Measurements from ENCODE around the gene SPP1. TPM values are rescaled to one million over a fixed set of nuclear protein-coding genes. Genes with fewer than 3 reads are reported as not detected.

Gene SPP1
- total RNA-seq, 4 donors from 2014 or later, result 43.3 to 2,902 (median 151) TPM

DNA sequence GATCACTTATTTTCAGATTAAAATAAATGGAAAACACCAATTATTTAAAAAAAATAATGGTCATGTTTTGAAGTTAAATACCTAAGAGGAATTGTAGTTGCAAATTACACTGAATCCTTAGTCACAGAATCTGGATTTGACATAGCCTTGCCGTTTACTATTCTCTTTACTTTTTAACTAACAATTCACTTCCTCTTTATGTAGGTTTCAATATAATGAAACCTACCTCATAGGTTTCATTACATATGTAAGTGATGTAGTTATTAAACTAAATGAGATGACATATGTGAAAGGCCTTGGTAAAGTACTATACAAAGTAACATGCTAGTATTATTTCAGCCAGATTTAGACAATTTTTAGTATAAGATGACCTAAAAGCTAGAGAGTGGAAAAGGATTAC, 6.5 kb downstream of the SPP1 start:
- TF ChIP-seq, protein P1, sequence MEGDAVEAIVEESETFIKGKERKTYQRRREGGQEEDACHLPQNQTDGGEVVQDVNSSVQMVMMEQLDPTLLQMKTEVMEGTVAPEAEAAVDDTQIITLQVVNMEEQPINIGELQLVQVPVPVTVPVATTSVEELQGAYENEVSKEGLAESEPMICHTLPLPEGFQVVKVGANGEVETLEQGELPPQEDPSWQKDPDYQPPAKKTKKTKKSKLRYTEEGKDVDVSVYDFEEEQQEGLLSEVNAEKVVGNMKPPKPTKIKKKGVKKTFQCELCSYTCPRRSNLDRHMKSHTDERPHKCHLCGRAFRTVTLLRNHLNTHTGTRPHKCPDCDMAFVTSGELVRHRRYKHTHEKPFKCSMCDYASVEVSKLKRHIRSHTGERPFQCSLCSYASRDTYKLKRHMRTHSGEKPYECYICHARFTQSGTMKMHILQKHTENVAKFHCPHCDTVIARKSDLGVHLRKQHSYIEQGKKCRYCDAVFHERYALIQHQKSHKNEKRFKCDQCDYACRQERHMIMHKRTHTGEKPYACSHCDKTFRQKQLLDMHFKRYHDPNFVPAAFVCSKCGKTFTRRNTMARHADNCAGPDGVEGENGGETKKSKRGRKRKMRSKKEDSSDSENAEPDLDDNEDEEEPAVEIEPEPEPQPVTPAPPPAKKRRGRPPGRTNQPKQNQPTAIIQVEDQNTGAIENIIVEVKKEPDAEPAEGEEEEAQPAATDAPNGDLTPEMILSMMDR (IDR thresholded peaks at IDR 0.05; ENCODE audit: low read depth), result no peak

DNA sequence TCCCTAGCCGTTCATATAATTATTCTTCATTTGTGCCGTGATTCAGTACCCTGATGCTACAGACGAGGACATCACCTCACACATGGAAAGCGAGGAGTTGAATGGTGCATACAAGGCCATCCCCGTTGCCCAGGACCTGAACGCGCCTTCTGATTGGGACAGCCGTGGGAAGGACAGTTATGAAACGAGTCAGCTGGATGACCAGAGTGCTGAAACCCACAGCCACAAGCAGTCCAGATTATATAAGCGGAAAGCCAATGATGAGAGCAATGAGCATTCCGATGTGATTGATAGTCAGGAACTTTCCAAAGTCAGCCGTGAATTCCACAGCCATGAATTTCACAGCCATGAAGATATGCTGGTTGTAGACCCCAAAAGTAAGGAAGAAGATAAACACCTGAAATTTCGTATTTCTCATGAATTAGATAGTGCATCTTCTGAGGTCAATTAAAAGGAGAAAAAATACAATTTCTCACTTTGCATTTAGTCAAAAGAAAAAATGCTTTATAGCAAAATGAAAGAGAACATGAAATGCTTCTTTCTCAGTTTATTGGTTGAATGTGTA, 7.0 kb downstream of the SPP1 start:
- TF ChIP-seq, protein P1 (IDR thresholded peaks at IDR 0.05; ENCODE audit: low read depth), result no peak

DNA sequence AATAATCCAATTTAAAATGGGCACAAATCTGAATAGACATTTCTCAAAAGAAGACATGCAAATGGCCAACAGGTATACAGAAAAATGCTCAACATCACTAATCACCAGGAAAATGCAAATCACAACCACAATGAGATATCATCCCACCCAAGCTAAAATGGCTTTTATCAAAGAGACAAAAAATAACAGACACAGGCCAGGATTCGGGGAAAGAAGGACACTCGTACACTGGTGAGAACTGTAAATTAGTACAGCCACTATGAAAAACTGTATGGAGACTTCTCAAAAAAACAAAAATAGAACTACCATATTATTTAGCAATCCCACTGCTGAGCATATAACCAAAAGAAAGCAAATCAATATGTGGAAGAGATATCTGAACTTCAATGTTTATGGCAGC, 8.5 kb downstream of the SPP1 start:
- TF ChIP-seq, protein P1 (IDR thresholded peaks at IDR 0.05; ENCODE audit: low read depth), result no peak

DNA sequence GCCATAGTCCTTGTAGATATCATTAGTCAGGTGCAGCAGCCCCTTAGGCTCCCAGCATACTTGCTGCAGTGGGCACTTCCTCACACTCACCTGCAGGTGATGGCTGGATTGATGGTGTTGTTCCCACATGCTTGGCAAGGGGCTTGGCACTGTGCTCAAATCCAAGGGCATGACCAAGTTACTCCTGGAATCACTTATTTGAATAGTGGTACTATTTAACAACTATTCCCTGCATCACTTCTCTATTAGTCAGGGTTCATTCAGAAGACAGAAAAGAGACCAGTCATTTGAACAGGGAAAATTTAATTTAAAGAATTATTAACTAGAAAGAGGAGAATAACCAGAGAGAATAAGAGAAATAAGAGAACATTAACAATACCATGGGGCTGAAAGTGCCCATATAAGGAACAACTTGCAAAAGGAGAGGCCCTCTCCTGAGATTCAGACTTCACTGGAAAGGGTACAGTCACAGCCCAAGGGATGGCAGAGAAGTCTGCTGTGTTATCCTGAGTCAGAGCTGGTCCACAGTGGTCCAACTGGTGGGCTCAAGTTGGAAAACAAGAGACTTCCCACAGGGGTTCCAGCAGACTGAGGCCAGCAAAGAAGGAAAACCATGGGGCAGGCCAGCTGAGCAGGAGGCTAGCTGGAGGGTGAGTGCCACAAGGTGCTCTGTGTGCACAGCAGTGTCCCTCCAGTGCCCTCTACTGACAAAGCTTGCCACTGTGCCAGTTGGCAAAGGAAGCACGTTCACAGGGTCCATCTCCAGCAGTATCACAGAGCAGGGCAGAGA, 9.8 kb downstream of the SPP1 start:
- TF ChIP-seq, protein P1 (IDR thresholded peaks at IDR 0.05; ENCODE audit: low read depth), result no peak

DNA sequence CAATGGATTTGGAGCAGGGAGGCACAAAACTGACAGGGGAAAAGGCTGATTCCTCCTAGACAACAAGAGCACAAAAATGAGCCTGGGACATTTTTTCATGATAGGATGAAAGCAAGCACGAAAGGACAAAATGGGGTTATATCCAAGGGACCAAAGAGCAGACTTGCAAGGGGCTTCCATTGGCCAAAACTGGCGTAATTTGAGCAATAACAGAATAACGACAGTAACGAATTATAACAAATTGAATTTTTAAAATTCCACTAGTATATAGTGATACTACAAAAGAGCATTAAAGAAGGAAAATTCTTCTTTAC, 10.3 kb downstream of the SPP1 start:
- TF ChIP-seq, protein P1 (IDR thresholded peaks at IDR 0.05; ENCODE audit: low read depth), result no peak

DNA sequence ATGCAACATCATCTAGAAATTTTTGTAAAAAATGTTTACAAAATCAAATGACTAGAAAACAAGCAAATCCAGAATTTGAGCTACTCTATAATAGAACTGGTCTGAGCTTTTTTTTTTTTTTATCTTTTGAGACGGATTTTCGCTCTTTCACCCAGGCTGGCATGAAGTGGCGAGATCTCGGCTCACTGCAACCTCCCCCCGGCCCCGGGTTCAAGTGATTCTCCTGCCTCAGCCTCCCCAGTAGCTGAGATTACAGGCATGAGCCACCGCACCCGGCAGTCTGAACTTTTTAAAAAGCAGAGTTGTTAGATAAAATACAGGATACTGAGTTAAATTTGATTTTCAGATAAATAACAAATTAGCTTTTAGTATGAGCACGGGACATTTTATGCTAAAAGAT, 11.0 kb downstream of the SPP1 start:
- TF ChIP-seq, protein P1 (IDR thresholded peaks at IDR 0.05; ENCODE audit: low read depth), result no peak

DNA sequence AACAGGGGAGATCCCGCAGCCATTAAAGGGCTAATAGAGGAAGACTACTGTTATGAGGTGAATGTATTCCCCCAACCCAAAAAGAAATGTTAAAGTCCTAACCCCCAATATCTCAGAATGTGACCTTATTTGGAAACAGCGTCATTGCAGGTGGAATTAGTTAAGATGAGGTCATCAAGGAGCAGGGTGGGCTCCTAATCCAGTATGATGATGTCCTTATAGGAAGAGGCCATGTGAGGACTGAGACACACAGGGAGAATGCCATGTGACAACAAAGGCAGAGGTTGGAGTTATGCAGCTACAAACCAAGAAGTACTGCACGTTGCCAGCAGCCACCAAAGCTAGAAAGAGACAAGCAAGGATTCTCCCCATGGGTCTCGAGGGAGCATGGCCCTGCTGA, 14.3 kb downstream of the SPP1 start:
- TF ChIP-seq, protein P1 (IDR thresholded peaks at IDR 0.05; ENCODE audit: low read depth), result no peak

Measured in subcutaneous adipose tissue (tissue), 4 donors.